Mesenteric fat pad (tissue), 1 donor: ENCODE data around the gene PARN. TPM values are rescaled to one million over a fixed set of nuclear protein-coding genes. Genes with fewer than 3 reads are reported as not detected.
"Not testable (repeated sequence)": the region's sequence is repeated elsewhere in the genome, so short reads cannot be mapped to it uniquely, and the experiment has no call there.

ENCODE experiments used
- DNase-seq: peaks from one replicate; pipeline ENCODE4 v3.0.0-alpha.2; 2020; ENCODE audit warnings: low spot score
- total RNA-seq: library from RNA; stranded (reverse); fragmentation: NEBNext Ultra II Directional; extraction: Animal tissue kit (Norgen Biotek cat#: 25700); gene quantifications from one replicate; pipeline ENCODE4 v1.2.1, GENCODE V29; 2021
- donor health status: DM: yes; HTN: yes; CAD: no.

PARN gene
- total RNA-seq, 1 donor from 2014 or later, result 23.3 TPM

DNA sequence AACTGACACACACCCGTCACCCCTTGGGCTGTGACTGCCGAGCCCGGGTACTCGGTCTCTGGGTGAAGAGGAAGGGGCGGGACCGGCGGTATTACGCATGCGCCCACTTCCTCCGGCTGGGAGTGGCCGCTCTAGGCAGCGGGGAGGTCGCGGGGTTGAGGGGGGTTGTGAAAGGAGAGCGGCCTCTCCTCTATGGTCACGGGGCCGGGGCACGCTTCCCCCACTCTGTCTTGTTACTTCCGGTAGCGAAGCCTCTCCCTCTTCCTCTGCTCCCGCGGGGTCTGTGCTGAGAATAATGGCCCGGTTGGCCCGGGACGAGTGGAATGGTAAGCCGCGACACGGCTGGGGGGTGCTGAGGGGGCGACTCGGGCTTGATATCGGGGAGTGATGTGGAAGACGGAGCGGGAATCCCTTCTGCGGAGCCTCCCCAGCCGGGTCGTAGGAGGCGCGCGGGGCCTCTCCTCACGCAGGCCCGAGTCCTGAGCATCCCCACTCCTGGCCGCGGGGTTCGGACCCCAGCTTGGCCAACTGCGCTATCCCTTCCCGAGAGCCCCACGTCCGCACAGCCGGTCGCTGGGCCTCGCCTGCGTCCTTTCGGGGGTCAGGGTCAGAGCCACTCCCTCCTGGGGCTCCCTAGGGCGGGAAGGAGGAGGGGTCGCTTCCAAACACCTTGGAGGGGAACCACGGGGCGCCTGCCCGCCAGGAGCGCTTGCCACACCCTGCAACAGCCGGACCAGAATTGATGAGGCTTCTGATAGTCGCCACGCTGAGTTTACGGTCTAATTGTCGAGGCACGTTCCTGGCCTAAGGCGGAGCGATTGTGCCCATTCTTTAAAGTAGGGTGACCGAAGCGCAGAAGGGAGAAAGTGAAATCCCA is 2.9 kb upstream of the PARN start, which contains the start of gene BFAR:
Gene BFAR, plus strand, starts transcription at position 259 of the 877 bp plus-strand sequence. CDS start 11,396 bp downstream, outside the sequence.
- peak; percentile 100 for DNase-seq

DNA sequence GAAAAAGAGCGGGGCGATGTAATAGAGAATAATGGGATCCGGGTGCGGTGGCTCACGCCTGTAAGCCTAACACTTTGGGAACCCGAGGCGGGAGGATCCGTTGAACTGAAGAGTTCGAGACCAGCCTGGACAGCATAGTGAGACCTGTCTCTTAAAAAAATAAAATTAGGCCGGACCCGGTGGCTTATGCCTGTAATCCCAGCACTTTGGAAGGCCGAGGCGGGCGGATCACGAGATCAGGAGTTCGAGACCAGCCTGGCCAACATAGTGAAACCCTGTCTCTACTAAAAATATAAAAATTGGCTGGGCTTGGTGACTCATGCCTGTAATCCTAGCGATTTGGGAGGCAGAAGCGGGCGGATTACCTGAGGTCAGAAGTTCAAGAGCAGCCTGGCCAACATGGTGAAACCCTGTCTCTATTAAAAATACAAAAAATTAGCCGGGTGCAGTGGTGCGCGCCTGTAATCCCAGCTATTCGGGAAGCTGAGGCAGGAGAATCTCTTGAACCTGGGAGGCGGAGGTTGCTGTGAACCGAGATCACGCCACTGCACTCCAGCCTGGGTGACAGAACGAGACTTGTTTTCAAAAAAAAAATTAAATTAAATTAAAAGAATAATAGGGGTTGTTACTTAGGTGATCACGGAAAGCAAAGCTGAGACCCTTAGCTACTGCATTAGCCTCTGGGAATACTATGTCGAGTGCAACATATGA is 715 bp upstream of the PARN start:
- DNase-seq, result not testable (repeated sequence)

DNA sequence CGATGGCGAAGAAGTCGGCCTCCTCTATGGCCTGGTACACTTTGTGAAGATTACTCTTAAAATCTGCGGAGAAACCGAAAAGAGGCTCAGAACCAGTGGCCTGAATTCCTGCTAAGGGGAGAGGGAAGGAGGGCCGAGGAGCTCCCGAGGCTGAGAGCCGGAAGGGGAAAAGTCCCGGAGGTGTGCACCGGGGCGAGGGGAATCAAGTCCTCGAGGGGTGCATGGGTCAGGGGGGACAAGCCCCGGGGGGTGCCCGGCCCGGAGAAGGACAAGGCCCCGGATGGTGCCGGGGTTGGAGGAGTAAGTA is 495 bp downstream of the PARN start:
- DNase-seq, result no peak

DNA sequence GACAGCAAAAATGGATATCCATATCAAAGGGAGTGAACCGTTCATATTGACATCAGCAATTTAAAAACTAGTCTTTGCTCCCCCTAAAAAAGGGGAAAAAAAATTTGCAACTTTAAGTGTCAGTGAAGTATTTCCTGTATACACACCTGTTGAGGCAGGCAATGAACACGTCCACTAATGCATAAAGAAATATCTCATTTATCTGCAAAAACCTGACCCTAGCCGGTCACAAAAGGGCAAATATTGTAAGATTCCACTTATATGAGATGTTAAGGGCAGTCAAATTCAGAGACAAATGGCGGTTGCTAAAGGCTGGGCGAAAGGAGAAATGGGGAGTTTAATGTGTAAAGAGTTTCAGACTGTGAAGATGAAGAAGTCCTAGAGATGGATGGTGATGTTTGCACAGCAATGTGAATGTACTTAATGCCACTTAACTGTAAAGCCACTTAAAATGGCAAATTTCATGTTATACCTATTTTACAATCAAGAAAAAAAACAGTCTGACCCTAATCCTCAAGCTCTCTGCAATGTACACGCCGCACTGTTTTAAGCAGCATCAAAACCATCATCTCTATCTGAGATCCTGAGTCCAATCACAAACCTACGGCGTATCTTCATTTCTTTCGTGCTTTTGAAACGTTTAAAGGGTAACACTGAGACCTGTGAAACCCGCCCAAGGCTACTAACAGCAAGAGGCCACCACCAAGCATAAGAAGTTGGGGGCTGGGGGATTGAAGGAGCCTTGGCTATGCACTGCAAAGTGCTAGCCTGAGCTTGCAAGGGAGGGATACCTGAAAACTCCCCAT is 1.1 kb downstream of the PARN start:
- no peak for DNase-seq

DNA sequence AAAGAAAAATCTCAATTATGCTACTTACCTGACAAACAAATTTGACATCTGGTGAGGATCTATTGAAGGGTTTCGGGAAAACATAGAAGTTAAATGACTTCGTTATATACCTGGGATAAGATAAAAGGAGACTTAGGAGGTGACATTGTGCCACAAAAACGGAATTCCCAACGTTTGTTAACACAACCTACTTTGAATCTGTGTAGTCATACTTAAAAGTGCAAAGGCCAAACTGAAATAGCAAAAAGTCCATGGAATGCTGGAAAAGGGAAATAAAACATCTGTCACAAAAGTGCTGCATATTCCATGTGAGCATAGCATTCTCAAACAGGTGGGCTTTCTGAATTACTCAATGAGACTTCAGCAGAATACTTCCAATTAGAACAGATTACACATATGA is 3.0 kb downstream of the PARN start:
- no peak for DNase-seq

DNA sequence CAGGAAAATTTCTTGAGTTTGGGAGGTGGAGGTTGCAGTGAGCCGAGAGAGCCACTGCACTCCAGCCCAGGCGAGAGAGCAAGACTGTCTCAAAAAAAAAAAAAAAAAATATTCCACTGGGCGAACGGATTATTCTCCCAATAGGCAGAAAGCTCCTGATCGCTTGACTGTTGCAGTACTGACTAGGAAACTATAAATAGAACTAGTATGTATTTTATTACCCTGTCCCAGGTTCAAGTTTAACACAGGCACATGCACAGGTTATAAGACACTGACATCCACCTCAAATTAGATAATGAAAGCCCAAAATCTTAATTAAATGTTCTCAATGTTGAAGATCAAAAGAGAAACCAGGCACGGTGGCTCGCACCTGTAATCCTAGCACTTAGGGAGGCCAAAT is 11.5 kb downstream of the PARN start:
- DNase-seq, result no peak

DNA sequence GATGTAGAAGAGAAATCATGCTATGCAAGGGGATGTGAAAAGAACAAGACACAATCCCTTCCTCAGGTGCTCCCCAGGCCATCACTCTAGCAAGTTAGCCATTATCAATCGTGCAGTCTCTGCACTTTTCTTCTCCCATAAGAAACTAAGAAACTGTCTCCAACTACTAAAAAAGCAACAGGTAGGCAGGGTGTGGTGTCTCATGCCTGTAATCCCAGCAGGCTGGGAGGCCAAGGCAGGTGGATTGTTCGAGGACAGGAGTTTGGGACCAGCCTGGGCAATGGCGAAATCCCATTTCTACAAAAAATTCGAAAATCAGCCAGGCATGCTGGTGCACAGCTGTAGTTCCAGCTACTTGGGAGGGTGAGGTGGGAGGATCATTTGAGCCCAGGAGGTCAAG is 13.8 kb downstream of the PARN start:
- DNase-seq, result no peak

DNA sequence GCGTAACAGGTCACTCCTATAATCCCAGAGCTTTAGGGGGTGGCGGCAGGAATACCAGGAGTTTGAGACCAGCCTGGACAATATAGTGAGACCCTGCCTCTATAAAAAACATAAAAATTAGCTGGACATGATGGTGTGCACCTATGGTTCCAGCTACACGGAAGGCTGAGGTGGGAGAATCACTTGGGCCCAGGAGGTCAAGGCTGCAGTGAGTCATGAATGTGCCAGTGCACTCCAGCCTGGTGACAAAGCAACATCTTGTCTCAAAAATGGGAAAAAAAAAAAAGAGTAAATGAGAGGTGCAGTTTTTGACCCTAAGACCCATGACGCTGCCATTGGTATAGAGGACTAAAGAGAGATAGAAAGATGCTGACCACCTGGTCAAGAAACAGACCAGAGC is 16.1 kb downstream of the PARN start:
- no peak for DNase-seq

DNA sequence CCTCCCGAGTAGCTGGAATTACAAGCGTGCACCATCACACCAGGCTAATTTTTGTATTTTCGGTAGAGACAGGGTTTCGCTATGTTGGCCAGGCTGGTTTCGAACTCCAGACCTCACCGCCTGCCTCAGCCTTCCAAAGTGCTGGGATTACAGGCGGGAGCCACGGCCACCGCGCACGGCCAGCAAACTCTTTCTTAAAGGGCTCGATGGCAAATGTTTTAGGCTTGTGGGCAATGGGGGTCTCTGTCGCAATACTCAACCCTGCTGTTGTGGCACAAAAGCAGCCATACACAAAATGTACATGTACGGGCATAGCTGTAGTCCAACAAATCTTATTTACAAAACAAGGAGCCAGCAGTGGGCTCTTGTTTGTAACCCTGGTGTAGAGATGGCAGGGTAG is 18.4 kb downstream of the PARN start:
- peak; percentile 51 for DNase-seq

DNA sequence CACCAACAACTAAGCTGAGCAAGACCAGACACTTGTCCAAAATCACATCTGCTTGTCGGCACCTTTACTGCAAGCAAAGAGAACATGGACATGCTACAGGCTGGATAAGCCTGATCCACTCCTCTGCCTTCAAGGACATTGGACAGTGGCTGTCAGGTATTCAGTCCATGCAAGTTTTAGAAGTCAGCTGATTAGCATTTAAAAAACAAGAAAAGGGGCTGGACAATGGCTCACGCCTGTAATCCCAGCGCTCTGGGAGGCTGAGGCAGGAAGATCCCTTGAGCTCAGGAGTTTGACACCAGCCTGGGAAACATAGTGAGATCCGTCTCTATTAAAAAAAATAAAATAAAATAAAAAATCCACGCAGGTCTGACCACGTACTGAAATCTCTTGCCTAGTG is 20.3 kb downstream of the PARN start:
- peak; percentile 51 for DNase-seq

DNA sequence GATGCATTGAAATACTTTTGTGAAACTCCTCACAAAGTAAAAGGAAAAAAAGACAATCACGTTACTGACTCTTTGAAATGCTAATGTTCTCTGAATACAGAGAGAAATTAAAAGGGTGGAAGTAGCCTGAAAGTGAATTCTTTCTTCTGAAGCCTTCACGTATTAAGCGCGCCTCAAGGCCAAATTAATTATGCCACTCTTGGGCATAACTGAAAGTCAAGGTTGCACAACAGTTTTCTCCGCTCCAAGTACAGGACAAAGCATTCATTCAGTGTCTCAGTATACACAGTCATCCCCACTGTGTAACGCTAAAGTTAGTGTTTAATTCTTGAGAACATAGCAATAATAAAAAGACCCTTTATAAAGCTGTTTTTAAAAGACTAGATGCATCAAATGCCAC is 21.5 kb downstream of the PARN start:
- DNase-seq, result no peak

DNA sequence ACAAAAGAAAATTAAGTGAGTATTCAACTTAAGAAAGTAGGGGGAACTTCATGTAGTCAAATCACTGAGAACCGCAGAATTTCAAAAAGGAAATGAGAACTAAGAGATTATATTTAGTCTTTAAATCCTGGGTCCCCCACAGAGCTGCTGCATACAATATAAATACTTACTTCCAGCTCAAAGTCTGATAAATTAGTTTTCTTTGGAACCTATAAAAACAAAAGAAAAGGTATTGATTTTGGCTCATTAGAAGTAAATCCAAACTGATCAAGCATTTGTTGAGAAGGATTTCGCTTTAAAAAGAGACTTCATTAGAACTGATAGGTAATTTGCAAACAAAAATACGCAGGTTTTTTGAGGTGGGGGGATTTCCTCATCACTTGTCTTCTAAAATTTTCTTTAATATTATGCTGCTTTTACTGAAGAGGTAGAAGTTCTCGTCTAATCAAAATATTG is 21.9 kb downstream of the PARN start:
- no peak for DNase-seq

DNA sequence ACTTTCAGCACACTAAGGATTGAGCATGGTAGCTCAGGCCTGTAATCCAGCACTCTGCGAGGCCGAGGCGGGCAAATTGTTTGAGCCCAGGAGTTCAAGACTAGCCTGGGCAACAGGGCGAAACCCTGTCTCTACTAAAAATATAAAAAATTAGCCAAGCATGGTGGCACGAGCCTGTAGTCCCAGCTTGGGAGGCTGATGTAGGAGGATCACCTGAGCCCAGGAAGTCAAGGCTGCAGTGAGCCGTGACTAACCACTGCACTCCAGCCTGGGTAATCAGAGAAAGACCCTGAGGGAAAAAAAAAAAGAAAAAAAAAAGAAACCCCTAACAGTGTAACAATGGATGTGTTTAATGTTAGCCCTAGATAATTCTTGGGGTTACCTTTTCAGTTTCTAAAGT is 24.0 kb downstream of the PARN start:
- peak; percentile 39 for DNase-seq

DNA sequence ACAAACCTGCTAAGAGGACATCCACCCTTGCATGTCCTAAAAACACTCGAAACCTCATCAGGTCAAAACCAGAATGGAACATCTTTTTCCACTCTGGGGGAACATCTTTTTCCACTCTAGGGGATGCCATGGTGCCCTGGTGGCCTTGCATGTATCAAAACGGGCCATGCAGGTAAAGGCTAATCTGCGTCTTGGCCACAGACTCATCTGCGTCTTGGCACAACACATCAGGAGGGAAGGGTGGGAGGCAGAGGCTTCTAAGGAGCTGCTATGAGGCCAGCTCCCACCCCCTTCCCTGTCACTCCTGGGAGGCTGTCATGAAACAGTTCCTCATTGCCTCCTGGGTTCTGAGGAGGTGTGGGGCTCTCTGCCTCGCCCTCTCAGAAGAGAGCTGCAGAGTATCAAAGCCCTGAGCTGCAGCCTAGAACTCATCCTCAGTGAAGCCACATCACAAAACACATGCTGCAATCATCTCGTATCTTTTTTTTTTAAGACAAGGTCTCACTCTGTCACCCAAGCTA is 27.6 kb downstream of the PARN start:
- DNase-seq, result peak; percentile 53

DNA sequence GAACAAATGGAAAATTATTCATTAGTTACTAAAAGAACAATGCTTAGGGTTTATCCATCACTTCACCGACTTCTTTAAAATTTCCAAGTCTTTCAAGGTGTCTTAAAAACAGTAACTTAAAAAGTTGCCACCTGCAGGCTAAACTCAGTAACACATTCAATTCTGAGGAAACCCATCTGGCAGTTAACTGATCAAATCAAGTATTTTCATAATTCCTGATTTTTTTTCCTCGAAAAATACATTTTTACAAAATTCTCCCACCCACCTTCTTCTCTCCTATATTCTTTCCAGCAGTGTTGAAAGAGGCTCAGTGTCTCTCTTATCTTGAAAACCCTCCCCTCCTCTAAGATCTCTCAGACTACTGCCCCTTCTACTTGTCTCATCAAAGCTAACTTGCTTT is 29.9 kb downstream of the PARN start:
- DNase-seq, result no peak

DNA sequence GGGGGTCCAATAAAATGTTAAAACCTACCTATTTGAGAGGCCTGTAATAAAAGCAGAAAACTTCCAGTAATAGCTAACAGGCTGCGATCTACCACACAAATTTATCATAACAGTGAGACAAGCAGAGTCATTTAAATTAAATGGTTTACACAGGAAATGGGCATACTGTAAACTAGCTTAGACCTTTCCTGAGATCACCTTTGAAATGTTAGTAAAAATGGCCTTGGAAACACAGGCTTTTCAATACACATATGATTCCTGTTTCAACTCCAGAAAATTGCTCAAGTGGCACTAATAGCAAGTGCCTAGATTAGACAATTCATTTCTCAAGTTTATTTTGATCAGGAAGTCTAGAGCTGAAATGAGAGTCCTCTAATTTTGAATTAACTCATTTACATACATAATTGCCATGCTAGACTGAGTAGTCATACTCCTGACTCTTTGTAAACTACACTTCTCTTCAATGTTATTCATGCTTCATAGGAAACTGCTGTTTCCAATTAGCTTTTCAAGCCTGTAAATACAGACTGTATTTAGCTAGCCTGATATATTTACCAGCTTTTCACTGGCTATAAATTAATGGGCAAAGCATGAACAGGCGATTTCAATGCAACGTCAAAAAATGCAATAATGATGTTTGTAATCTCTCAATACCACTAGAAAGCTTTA is 43.3 kb downstream of the PARN start:
- no peak for DNase-seq

DNA sequence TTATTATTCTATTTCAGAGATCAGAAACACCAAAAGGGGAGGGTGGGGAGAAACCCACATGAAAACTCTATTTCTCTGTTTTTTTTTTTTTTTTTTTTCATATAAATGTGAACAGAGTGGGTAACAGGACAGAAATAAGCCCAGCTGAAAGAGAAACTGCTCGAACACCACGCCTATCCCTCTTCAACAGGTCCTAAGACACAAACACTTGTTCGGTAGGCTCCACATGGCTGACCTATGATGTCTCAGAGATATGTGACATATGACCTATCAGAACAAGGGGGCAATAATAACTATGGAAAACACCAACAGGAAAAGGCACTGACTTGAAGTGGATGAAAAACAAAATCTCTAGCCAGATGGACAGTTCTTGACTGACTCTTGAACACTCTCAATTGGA is 44.8 kb downstream of the PARN start:
- no peak for DNase-seq

DNA sequence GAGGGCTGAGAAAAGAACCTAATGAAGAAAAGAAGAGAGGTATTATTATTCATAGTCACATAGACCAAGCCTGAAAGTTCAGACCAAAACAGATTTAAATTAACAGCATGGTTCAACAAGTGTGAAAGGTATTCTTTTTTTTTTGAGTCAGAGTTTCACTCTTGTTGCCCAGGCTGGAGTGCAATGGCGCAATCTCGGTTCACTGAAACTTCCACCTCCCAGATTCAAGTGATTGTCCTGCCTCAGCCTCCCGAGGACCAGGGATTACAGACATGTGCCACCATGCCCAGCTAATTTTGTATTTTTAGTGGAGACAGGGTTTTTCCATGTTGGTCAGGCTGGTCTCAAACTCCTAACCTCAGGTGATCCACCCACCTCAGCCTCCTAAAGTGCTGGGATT is 49.1 kb downstream of the PARN start:
- peak; percentile 53 for DNase-seq

DNA sequence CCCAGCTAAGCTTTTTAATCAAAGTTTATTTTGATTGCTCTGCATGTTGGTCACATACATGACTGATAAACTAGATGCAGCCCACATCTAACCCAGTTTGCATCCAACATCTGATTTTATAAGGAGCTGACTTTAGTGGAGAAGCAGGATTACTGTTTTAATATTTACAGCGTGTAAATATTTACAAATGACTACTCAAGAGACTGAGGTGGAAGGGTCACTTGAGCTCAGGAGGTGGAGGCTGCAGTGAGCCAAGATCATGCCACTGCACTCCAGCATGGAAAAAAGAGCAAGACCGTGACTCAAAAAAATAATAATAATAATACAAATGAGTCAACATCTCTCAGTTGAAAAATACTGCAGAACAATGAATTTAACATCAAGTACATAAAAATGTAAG is 50.8 kb downstream of the PARN start:
- DNase-seq, result no peak

DNA sequence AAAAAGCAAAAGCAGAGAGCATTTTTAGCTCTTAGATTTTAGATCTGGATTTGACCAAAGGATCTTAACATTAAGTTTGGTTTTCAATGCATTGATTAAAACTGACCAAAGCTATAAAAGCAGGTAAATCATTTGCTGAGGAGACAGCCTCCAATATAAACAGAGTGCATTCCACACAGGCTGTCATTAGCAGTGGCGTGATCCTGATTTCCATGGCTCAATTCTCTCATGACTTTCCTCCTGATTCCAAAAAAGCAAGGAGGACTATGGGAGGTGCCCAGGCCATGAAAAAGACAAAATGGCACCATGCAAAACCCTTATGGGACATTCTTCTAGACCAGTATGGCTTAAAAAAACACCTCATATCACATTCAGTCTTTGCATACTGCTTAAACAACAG is 53.5 kb downstream of the PARN start:
- DNase-seq, result no peak

DNA sequence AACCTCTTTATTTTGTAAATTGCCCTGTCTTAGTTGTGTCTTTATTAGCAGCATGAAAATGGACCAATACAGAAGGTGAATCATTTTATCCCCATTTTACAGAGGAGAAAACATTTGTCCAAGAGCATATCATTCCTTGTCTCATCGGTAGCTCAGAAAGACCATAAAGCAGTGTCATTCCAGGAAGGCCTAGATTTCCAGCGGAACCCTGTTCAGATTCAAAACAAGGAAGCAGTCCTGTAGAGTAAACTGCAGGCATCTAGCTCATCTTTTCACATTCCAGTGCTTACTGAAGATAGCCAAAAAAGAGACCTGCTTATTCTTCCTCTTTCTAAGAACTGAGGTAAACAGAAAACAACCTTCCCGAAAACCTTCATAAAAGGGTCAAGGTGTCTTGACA is 54.0 kb downstream of the PARN start:
- no peak for DNase-seq
